ENCODE measurements around the gene HSD17B3. TPM values are rescaled to one million over a fixed set of nuclear protein-coding genes. Genes with fewer than 3 reads are reported as not detected.
"Not testable (repeated sequence)": the region's sequence is repeated elsewhere in the genome, so short reads cannot be mapped to it uniquely, and the experiment has no call there.

Gene HSD17B3
- polyA plus RNA-seq, 1 donor: 1.0 TPM

- DNase-seq (ENCODE audit: low read depth): not testable (repeated sequence)
Observed at GRCh38 chr9:96236337-96236736, 65.6 kb downstream of the HSD17B3 start.

- peak; percentile 57 for DNase-seq (ENCODE audit: low read depth)
Observed at GRCh38 chr9:96232539-96233241, 69.3 kb downstream of the HSD17B3 start.

- DNase-seq (ENCODE audit: low read depth): no peak
Observed at GRCh38 chr9:96232164-96232538, 69.8 kb downstream of the HSD17B3 start.

DNA sequence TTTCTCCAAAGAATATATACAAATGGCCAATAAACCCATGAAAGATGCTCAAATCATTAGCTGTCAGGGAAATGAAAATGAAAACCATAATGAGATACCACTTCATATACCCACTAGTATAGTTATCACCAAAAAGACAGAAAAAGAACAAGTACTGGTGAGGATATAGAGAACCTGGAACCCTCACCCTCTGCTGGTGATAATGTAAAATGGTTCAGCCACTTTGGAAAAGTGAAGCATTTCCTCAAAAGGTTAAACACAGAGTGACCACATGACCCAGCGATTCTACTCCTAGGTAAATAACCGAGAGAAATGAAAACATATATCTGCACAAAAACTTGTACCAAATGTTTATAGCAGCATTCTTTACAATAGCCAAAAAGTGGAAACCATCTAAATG, 72.0 kb downstream of the HSD17B3 start:
- no peak for DNase-seq (ENCODE audit: low read depth)

GRCh38 chr9:96222132-96222531, 79.8 kb downstream of the HSD17B3 start:
- no peak for DNase-seq (ENCODE audit: low read depth)

GRCh38 chr9:96219900-96220257, 82.1 kb downstream of the HSD17B3 start:
- DNase-seq (ENCODE audit: low read depth): no peak

DNA sequence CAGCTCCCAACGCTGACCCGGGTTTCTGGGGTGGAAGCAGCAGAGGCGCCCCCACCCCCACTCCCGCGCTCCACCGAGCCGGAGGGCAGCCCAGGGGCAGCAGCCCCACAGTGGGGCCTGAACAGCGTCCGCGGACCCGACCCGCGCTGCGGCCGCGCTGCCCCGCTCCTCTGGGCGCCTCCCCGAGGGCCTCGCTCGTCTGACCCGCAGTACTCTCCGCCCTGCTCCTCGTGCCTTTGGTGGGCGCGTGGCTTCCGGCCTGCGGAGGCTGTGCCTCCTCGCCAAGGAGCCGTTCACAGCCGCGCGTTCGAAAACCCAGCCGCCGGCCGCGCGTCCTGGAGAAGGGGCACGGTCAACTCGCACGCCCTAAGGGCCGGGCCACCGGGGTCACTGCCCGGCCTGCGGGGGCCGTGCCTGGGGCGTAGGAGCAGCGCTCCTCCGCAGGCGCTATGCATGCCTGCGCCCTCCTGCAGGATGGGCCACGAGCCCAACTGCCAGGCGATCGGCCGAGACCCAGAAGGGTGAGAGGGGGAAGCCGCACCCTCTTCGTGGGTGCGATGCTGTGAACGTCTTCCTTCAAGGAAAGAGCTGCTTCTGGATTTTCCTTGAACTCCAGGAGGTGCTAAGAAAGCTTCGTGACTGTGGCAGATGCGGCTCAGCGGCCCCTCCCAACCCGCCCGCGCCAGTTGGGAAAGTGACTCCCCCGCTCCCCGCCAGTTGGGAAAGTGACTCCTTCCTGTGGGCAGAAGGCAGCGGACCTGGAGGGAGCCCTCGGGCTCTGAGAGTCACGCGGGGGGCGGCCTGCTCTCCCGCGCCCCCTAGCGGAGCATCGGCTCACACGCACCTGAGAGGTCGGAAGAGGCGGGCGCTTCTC, 82.7 kb downstream of the HSD17B3 start:
- DNase-seq (ENCODE audit: low read depth): no peak

DNA sequence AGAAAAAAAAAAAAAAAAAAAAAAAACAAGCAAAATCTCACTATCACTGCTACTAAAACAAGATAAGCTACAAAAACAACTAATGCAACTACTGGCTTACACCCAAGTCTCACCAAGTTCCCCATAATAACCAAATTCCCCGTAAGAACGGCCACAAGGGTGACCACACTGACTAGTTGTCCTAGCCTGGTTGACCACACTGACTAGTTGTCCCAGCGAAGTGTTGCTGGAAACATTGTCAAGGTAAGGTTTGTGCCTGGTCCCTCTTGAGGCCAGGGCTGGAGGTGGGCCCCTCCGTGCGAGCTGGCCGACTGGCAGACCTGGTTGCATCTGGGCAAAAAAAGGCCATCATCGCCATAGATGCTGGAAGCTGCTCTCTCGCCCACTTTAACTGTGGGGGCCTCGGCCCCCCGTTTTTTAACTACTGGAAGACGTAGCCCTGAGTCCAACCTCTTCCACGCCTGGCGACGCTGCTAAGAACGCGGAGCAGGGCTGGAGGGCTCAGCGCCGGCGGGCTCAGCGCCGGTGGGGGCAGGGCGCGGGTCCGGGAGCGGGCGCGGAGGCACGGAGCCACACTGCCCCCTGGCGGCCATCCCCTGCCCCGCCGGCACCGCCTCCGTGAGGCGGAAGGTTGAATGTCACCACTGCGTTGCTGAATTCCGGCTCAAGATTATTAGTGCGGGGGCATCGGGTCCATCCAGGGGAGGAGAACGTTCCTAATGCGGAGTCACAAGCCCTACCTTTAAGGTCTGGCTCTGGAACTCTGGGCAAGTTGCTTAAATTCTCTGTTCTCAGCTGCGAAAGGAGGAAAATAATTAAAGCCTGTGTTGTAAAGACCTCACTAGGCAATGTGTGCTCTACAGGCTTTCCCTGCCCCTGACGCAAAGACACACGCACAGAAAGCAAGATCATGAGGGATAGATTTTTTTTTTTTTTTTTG, 84.0 kb downstream of the HSD17B3 start:
- DNase-seq (ENCODE audit: low read depth): no peak

DNA sequence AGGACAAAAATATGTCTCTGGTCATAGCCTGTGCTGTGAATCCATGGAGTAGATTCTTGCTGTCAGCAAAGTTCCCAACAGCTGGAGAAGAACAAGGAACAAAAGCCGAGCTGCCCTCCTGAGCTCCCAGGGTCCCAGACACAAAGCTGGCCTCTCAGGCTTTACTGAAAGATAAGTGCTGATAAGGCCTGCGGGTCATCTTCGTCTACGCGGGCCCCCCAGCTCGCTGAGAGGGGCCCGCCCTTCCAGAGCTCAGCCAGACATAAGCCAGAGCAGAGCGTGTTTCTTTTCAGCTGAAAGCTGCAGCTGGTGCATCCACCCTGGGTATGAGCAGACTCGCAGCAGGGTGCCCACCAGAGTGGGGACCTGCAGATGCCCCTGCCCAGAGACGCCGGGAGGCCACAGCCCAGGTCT, 84.7 kb downstream of the HSD17B3 start:
- DNase-seq (ENCODE audit: low read depth): no peak

DNA sequence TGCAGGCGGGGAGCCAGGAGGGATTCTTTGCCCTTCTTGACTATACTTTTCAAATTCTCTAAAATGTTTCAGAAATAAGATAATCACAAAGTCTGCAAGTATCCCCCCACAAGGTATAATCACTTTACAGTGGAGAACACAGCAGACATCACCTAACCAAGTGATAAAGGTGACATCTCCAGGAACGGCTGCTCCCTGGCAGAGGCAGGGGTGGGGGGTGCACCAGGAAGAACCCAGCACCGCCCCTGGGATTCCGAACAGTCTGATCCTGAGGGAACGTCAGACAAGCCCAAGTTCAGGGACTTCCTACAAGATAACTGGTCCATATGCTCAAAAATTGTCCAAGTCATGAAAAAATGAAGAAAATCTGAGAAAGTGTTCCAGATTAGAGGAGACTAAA, 85.4 kb downstream of the HSD17B3 start:
- DNase-seq (ENCODE audit: low read depth): no peak

DNA sequence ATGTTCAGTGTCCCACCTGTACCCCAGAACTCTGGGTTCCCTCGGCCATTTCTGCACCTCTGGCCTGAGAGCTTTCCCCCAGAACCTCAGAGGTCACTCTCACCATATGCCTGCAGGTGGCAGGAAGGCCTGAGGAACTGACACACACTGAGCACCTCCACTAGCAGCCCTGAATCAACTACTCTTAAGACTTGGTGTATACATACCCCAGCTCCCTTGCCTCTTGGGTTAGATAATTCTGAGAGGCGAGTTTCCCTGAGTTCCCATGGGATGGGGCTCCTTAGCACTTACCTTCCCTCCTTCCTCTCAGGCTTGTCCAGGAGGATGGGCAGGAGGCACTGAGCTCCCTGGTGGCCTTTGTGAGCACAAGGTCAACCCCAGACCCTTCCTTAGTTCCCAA, 86.1 kb downstream of the HSD17B3 start:
- no peak for DNase-seq (ENCODE audit: low read depth)

- no peak for DNase-seq (ENCODE audit: low read depth)
Observed at GRCh38 chr9:96214635-96215034, 87.3 kb downstream of the HSD17B3 start.

DNA sequence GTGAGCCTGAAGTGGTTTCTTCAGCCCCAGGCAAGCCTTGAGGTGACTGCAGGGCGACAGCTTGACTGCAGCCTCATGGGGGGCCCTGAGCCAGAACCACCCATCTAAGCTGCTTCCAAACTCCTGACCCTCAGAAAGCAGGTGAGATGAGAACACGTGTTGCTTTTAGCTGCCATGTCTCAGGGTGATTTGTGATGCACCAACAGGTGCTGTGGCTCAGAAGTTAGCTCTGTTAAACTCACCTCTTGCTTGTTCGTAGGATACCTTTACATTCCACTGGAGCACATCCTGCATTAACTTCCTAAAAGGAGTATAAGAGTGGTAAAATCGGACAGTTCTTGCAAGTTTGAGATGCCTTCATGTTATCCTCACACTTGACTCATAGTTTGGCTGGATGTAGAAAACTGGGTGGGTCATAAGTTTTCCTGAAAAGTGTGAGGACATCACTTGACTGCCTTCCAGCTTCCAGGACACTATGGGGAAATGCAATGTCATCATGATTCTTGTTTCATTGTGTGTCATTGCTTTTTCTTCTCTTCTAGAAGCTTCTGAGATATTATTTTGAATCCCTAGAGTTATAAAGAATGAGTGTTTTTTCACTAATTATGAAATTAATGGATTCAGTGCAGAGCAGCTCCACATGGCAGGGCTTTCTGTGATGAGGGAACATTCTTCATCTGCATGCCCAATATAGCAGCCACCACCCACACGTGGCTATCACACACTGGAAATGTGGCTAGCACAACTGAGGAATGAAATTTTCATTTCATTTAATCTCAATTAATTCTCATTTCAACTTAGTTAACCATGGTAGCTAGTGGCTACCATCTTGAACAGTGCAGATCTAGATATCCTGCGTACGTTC, 92.3 kb downstream of the HSD17B3 start:
- no peak for DNase-seq (ENCODE audit: low read depth)

GRCh38 chr9:96206156-96206751, 95.7 kb downstream of the HSD17B3 start:
- no peak for DNase-seq (ENCODE audit: low read depth)

- DNase-seq (ENCODE audit: low read depth): no peak
Observed at GRCh38 chr9:96204853-96205252, 97.1 kb downstream of the HSD17B3 start.

DNA sequence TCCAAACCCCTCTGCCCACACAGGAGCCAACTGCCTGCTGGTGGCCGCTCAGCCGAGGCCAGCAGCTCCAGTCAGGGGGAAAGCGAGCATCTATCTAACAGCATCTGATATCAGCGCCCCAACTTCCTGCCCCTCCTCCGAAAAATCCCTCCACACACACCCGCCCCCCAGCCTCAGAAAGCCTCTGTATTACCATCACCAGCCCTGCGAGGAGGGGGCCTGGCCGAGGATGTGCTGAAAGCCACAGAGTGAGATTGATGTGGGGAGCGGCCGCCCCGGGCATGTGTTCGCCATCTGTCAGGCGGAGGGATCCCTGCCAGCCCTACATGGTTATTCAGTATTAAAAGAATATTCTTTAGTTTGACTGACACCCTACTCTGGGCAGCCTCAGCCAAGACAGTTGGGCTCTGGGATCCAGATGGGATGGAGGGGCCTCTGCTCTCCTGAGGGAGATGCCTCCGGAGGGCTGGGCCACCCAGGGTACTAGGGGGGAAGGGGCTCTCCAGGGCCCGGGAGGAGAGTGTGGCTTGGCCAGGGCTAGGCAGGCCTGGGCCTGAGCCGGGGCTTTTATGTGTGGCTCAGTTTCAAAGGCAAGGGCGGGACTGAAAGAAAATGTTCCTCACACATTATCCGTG, 98.0 kb downstream of the HSD17B3 start:
- no peak for DNase-seq (ENCODE audit: low read depth)

GRCh38 chr9:96202971-96203780, 98.8 kb downstream of the HSD17B3 start:
- DNase-seq (ENCODE audit: low read depth): no peak

DNA sequence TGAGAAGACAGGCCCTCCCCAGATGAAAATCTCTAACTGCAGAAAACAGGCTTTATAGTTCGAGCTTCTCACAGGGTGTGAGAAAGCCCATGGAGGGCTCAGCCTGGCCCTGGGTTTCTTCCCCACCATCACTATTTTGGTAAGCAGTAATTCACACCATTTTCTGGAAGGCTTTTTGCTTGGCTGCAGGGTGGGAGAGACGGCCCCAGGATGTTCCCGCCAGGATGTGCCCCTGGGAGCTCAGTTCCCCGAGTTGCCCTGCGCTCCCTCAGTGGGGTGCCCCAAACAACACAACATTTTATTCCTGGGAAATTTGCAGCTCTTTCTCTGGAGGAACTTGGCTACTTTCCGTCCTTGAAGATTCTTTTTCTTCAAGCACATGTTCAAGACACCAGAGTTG, 100.8 kb downstream of the HSD17B3 start:
- DNase-seq (ENCODE audit: low read depth): no peak

DNA sequence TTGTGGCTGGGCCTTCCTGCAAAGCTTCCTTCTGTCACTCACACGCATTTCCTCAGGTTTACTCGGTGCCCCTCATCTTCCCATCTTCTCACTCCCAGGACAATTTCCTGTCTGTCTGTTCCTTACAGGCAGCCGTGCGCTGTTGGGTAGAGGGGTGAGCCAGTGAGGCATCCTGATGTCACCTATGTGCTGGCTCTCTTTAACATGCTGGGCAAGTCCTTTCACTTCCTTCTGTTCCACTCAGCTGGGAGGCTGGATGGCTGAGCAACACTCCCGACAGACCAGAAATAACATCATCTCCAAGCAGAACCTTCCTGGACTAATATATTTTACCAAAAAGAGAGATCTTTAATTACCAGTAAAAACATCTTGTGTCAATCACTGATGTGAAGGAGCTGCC, 103.0 kb downstream of the HSD17B3 start:
- no peak for DNase-seq (ENCODE audit: low read depth)
